Neural cell (in vitro differentiated cells): ENCODE measurements around the gene NOTUM. TPM values are rescaled to one million over a fixed set of nuclear protein-coding genes. Genes with fewer than 3 reads are reported as not detected.

ENCODE experiments used
- H2AFZ ChIP-seq: fragments of 200-600, 300-800 bp; sonication (generic), shearing (Covaris generic); 2 replicates; pipeline ENCODE4 v1.6.0; 2014; ENCODE audit warnings: low read depth, mild to moderate bottlenecking, antibody characterized with exemption, low read length, moderate library complexity
- H3F3A ChIP-seq: fragments of 200-600 bp; shearing (Covaris generic); 2 replicates; pipeline ENCODE4 v1.6.1; 2016; ENCODE audit warnings: mild to moderate bottlenecking, moderate library complexity, mixed read lengths, antibody characterized with exemption, low read length; ENCODE audit not compliant: insufficient read depth, poor library complexity, severe bottlenecking
- H3K27ac ChIP-seq: fragments of 200-600, 300-800 bp; sonication (generic), shearing (Covaris generic); 2 replicates; pipeline ENCODE4 v1.5.1; 2014; ENCODE audit warnings: mild to moderate bottlenecking, low read length, moderate library complexity
- H3K27me3 ChIP-seq: fragments of 300-800, 200-600 bp; sonication (generic), shearing (Covaris generic); 2 replicates; pipeline ENCODE4 v1.6.0; 2014; ENCODE audit warnings: mild to moderate bottlenecking, low read depth, low read length, moderate library complexity; ENCODE audit not compliant: insufficient read depth
- H3K36me3 ChIP-seq: fragments of 300-800, 200-600 bp; sonication (generic), shearing (Covaris generic); 2 replicates; pipeline ENCODE4 v1.5.1; 2014; ENCODE audit warnings: mild to moderate bottlenecking, antibody characterized with exemption, low read length, moderate library complexity; ENCODE audit not compliant: insufficient read depth
- H3K4me2 ChIP-seq: fragments of 300-800, 200-600 bp; sonication (generic), shearing (Covaris generic); 2 replicates; pipeline ENCODE4 v1.6.0; 2014; ENCODE audit warnings: mild to moderate bottlenecking, low read length
- H3K4me3 ChIP-seq: fragments of 300-800, 200-600 bp; sonication (generic), shearing (Covaris generic); 2 replicates; pipeline ENCODE4 v1.5.1; 2014; ENCODE audit warnings: mild to moderate bottlenecking, low read length, moderate library complexity
- H3K79me2 ChIP-seq: fragments of 200-600 bp; shearing (Covaris generic); replicated peaks from 2 replicates; pipeline ENCODE4 v1.6.0; 2014; ENCODE audit warnings: mild to moderate bottlenecking, low read length, moderate library complexity; ENCODE audit not compliant: insufficient read depth
- H3K9ac ChIP-seq: fragments of 300-800, 200-600 bp; sonication (generic), shearing (Covaris generic); 2 replicates; pipeline ENCODE4 v1.6.1; 2016; ENCODE audit warnings: mild to moderate bottlenecking, low read length, mixed read lengths
- H3K9me2 ChIP-seq: fragments of 200-600 bp; shearing (Covaris generic); 2 replicates; pipeline ENCODE4 v1.6.1; 2016; ENCODE audit warnings: mild to moderate bottlenecking, low read length, mixed read lengths; ENCODE audit not compliant: insufficient read depth
- H3K9me3 ChIP-seq: fragments of 200-600, 300-800 bp; sonication (generic), shearing (Covaris generic); 2 replicates; pipeline ENCODE4 v1.6.1; 2016; ENCODE audit warnings: mild to moderate bottlenecking, mixed run types, low read length, moderate library complexity, mixed read lengths
- H4K20me1 ChIP-seq: fragments of 200-600 bp; shearing (Covaris generic); 2 replicates; pipeline ENCODE4 v1.6.1; 2016; ENCODE audit warnings: mild to moderate bottlenecking, mixed run types; ENCODE audit not compliant: insufficient read depth
- CTCF ChIP-seq: fragments of 450-650 bp; IDR thresholded peaks from 2 replicates; pipeline ENCODE4 v1.5.1; 2014; ENCODE audit warnings: antibody characterized with exemption, mild to moderate bottlenecking, moderate library complexity; ENCODE audit not compliant: poor library complexity, severe bottlenecking
- EP300 ChIP-seq: fragments of 450-650 bp; conservative IDR thresholded peaks from 2 replicates; pipeline ENCODE4 v1.6.1; 2014; ENCODE audit warnings: antibody characterized with exemption, mild to moderate bottlenecking, moderate library complexity; ENCODE audit not compliant: poor library complexity, severe bottlenecking
- EZH2 ChIP-seq: fragments of 200-600, 300-800 bp; shearing (Covaris generic), sonication (generic); IDR thresholded peaks from 2 replicates; pipeline ENCODE4 v1.6.1; 2014; ENCODE audit warnings: antibody characterized with exemption, low read length, borderline replicate concordance, mild to moderate bottlenecking; ENCODE audit not compliant: insufficient read depth, poor library complexity, severe bottlenecking
- MXI1 ChIP-seq: fragments of 450-650 bp; conservative IDR thresholded peaks from 2 replicates; pipeline ENCODE4 v1.6.1; 2014; ENCODE audit warnings: antibody characterized with exemption, mild to moderate bottlenecking; ENCODE audit not compliant: poor library complexity, severe bottlenecking
- POLR2AphosphoS5 ChIP-seq: IDR thresholded peaks from 2 replicates; pipeline ENCODE4 v1.6.1; 2012
- RAD21 ChIP-seq: fragments of 450-650 bp; conservative IDR thresholded peaks from 2 replicates; pipeline ENCODE4 v1.6.1; 2014; ENCODE audit warnings: antibody characterized with exemption, mild to moderate bottlenecking, moderate library complexity
- REST ChIP-seq: IDR thresholded peaks from 2 replicates; pipeline ENCODE4 v1.6.1; 2012; ENCODE audit warnings: borderline replicate concordance
- SMC3 ChIP-seq: fragments of 450-650 bp; conservative IDR thresholded peaks from 2 replicates; pipeline ENCODE4 v1.6.1; 2014; ENCODE audit warnings: antibody characterized with exemption, mild to moderate bottlenecking, moderate library complexity; ENCODE audit not compliant: poor library complexity
- TAF1 ChIP-seq: IDR thresholded peaks from 2 replicates; pipeline ENCODE4 v1.6.1; 2012; ENCODE audit warnings: low read depth
- polyA plus RNA-seq: library from polyadenylated mRNA; depleted of rRNA; stranded (reverse); fragments of >200 nt; gene quantifications from 2 replicates; pipeline ENCODE4 v1.2.3, GENCODE V29; 2014

The NOTUM gene
- polyA plus RNA-seq, 1 donor from 2014 or later = not detected

GRCh38 chr17:81905993-81906392 is 55.0 kb downstream of the NOTUM start:
- H3K27me3 ChIP-seq = peaks cover 19% of the 10 kb centered on the region
- no peaks in the 10 kb centered on the region for H3K9me2 ChIP-seq
- no peak overlapping the region for H3K9ac ChIP-seq
- no peaks in the 10 kb centered on the region for H4K20me1 ChIP-seq
- TF ChIP-seq EP300 (no peak), TAF1 (no peak), MXI1 (no peak), RAD21 (no peak), EZH2 (no peak), POLR2AphosphoS5 (no peak), CTCF (no peak), SMC3 (no peak), REST (no peak)
- H3F3A ChIP-seq = no peaks in the 10 kb centered on the region
- H3K4me3 ChIP-seq = no peak overlapping the region
- no peak overlapping the region for H3K4me2 ChIP-seq
- H2AFZ ChIP-seq = no peak overlapping the region
- no peaks in the 10 kb centered on the region for H3K79me2 ChIP-seq
- no peak overlapping the region for H3K27ac ChIP-seq
- H3K36me3 ChIP-seq = no peaks in the 10 kb centered on the region
- no peaks in the 10 kb centered on the region for H3K9me3 ChIP-seq

DNA sequence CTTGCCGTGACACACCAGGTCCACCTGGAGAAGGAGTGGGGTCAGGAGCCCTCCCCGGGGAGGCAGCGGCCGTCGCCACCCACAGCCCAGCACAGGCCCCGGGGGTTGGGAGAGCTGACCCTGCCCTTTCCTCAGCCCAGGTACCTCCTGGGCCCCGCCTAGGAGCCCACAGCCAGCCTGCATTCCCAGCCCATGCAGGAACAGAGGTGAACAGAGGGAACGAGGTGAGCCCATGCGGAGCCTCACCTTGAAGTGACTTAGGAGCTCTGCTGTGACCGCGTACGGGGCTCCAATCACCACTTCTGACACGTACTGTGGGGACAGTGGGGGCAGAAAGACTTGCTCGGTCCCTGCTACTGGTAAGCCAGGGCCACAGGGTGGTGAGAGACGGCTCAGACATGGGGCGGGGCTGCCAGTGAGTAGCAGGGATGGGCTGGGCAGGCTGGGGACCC is 55.5 kb downstream of the NOTUM start:
- Histone ChIP-seq H4K20me1 (no peaks in the 10 kb centered on the region), H3K9ac (no peak overlapping the region), H3K4me2 (no peak overlapping the region), H3K27ac (no peak overlapping the region), H3K27me3 (peaks cover 19% of the 10 kb centered on the region), H3F3A (no peaks in the 10 kb centered on the region), H3K4me3 (no peak overlapping the region), H3K79me2 (no peaks in the 10 kb centered on the region), H3K36me3 (no peaks in the 10 kb centered on the region), H3K9me3 (no peaks in the 10 kb centered on the region), H3K9me2 (no peaks in the 10 kb centered on the region), H2AFZ (no peak overlapping the region)
- TF ChIP-seq MXI1 (no peak), CTCF (no peak), EP300 (no peak), POLR2AphosphoS5 (no peak), TAF1 (no peak), EZH2 (no peak), REST (no peak), SMC3 (no peak), RAD21 (no peak)
